Prostate gland (tissue), 2 donors: ENCODE measurements around the gene LCP2.

Experiments used
- POLR2A ChIP-seq: fragments of 450-650 bp; IDR thresholded peaks from one replicate; pipeline ENCODE4 v1.6.1; 2016; ENCODE audit warnings: antibody characterized with exemption, mild to moderate bottlenecking
- TF ChIP-seq, protein P1 (sequence below), 4 experiments: fragments of 200-600 bp in 2 of 4; fragments of 450-650 bp in 2 of 4; sonication (generic) in 2 of 4; IDR thresholded peaks; 1 replicate in 3 of 4; 2 replicates in 1 of 4; pipeline ENCODE4 v1.5.1; 2016 to 2019; ENCODE audit warnings: antibody characterized with exemption in 4 of 4, mild to moderate bottlenecking in 2 of 4, moderate library complexity in 2 of 4

DNA sequence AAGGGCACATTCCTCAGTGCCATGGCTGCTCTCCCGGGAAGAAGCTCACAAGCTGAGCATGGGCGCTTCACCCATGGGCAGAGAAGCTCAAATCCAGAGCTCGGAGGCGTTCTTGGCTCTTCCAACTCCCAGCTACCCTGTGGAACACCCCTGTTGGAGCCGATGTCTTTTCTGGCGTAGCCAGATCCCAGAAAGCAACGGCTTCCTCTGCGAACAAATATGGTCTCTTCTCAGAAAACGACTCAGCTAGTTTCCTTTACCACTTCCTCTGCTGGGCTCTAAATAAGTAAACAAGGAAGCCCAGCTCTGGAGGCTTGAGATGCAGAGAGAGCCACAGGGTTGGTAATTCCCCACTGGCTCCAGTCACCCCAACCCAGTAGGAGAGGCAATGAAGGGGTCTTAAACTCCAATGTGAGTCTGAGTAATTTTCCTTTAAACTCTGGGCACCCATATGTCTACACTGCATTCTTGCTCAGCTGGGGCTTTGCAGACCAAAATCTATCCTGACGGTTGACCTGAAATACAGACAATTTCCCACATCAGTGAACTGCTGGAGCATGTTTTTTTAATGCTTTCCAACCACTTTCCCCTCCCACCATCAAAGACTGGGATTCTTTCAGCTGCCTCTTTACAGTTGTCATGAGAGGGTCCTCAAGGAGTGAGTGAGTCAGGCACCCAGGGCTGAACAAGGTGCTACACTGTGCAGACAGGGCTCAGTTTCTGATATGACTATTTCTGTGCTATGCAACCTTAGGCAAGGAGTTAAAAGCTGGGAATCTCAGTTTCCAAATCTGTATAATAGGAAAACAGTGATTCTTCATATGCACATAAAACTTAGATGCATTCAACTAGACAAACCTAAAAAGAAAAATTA lies at the start of gene LCP2:
- TF ChIP-seq, protein P1, sequence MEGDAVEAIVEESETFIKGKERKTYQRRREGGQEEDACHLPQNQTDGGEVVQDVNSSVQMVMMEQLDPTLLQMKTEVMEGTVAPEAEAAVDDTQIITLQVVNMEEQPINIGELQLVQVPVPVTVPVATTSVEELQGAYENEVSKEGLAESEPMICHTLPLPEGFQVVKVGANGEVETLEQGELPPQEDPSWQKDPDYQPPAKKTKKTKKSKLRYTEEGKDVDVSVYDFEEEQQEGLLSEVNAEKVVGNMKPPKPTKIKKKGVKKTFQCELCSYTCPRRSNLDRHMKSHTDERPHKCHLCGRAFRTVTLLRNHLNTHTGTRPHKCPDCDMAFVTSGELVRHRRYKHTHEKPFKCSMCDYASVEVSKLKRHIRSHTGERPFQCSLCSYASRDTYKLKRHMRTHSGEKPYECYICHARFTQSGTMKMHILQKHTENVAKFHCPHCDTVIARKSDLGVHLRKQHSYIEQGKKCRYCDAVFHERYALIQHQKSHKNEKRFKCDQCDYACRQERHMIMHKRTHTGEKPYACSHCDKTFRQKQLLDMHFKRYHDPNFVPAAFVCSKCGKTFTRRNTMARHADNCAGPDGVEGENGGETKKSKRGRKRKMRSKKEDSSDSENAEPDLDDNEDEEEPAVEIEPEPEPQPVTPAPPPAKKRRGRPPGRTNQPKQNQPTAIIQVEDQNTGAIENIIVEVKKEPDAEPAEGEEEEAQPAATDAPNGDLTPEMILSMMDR (IDR thresholded peaks at IDR 0.05) = no peak
- TF ChIP-seq POLR2A = no peak
